WTC11 (cell line): Measurements from ENCODE around the gene SYNCRIP. TPM values are rescaled to one million over a fixed set of nuclear protein-coding genes. Genes with fewer than 3 reads are reported as not detected.

Experiments
- ATF3 ChIP-seq: sonication (generic); formaldehyde crosslinking; conservative IDR thresholded peaks from 2 replicates; pipeline ENCODE4 v1.8.1; 2022; ENCODE audit warnings: mild to moderate bottlenecking, missing genetic modification reagents
- CTCF ChIP-seq: fragments of 200-600 bp; IDR thresholded peaks from 2 replicates; pipeline ENCODE4 v1.8.0; 2022; ENCODE audit warnings: antibody characterized with exemption
- ELF4 ChIP-seq: sonication (generic); formaldehyde crosslinking; IDR thresholded peaks from 2 replicates; pipeline ENCODE4 v1.8.1; 2022; ENCODE audit warnings: low read depth, mild to moderate bottlenecking, moderate library complexity, missing genetic modification reagents
- ESRRA ChIP-seq: sonication (generic); formaldehyde crosslinking; IDR thresholded peaks from 2 replicates; pipeline ENCODE4 v1.8.1; 2022; ENCODE audit warnings: mild to moderate bottlenecking, missing genetic modification reagents, borderline replicate concordance
- FOXK1 ChIP-seq: sonication (generic); formaldehyde crosslinking; IDR thresholded peaks from 2 replicates; pipeline ENCODE4 v1.8.0; 2022; ENCODE audit warnings: mild to moderate bottlenecking, moderate library complexity, missing genetic modification reagents
- FOXP1 ChIP-seq: sonication (generic); formaldehyde crosslinking; IDR thresholded peaks from 2 replicates; pipeline ENCODE4 v1.8.0; 2022; ENCODE audit warnings: missing genetic modification reagents, mild to moderate bottlenecking, moderate library complexity, borderline replicate concordance
- GRHL2 ChIP-seq: fragments of 250-450 bp; sonication (Bioruptor Pico); IDR thresholded peaks from 2 replicates; pipeline ENCODE4 v1.8.0; 2022; ENCODE audit warnings: mild to moderate bottlenecking, moderate library complexity; ENCODE audit not compliant: insufficient replicate concordance, severe bottlenecking
- GTF2I ChIP-seq: fragments of 250-450 bp; sonication (Bioruptor Pico); conservative IDR thresholded peaks from 2 replicates; pipeline ENCODE4 v1.4.0; 2021; ENCODE audit warnings: mild to moderate bottlenecking
- HMGXB4 ChIP-seq: sonication (generic); formaldehyde crosslinking; IDR thresholded peaks from 2 replicates; pipeline ENCODE4 v1.8.1; 2023; ENCODE audit warnings: mild to moderate bottlenecking, moderate library complexity, missing genetic modification reagents
- IRF1 ChIP-seq: sonication (generic); formaldehyde crosslinking; IDR thresholded peaks from 2 replicates; pipeline ENCODE4 v1.8.0; 2023; ENCODE audit warnings: missing genetic modification reagents
- JAZF1 ChIP-seq: fragments of 250-450 bp; sonication (Bioruptor Pico); IDR thresholded peaks from 2 replicates; pipeline ENCODE4 v1.9.0; 2021; ENCODE audit warnings: moderate library complexity, mild to moderate bottlenecking, inconsistent platforms
- MLX ChIP-seq: sonication (generic); formaldehyde crosslinking; IDR thresholded peaks from 2 replicates; pipeline ENCODE4 v1.8.1; 2023; ENCODE audit warnings: mild to moderate bottlenecking, missing genetic modification reagents, moderate library complexity
- MXD4 ChIP-seq: fragments of 250-450 bp; sonication (Bioruptor Pico); IDR thresholded peaks from 2 replicates; pipeline ENCODE4 v1.8.0; 2021; ENCODE audit warnings: mild to moderate bottlenecking, moderate library complexity, borderline replicate concordance
- MYBL2 ChIP-seq: sonication (generic); formaldehyde crosslinking; IDR thresholded peaks from 2 replicates; pipeline ENCODE4 v1.8.1; 2023; ENCODE audit warnings: mild to moderate bottlenecking, moderate library complexity, missing genetic modification reagents
- NFE2L1 ChIP-seq: sonication (generic); formaldehyde crosslinking; IDR thresholded peaks from 2 replicates; pipeline ENCODE4 v1.8.1; 2023; ENCODE audit warnings: missing genetic modification reagents
- NR1H2 ChIP-seq: sonication (generic); formaldehyde crosslinking; IDR thresholded peaks from 2 replicates; pipeline ENCODE4 v1.9.0; 2021; ENCODE audit warnings: mild to moderate bottlenecking, moderate library complexity, missing genetic modification reagents
- RELA ChIP-seq: sonication (generic); formaldehyde crosslinking; IDR thresholded peaks from 2 replicates; pipeline ENCODE4 v1.8.1; 2022; ENCODE audit warnings: missing genetic modification reagents, mild to moderate bottlenecking, borderline replicate concordance
- TEAD1 ChIP-seq: sonication (generic); formaldehyde crosslinking; IDR thresholded peaks from 2 replicates; pipeline ENCODE4 v1.8.0; 2022; ENCODE audit warnings: mild to moderate bottlenecking, missing genetic modification reagents
- TEAD4 ChIP-seq: sonication (generic); formaldehyde crosslinking; IDR thresholded peaks from 2 replicates; pipeline ENCODE4 v1.8.0; 2022; ENCODE audit warnings: mild to moderate bottlenecking, missing genetic modification reagents
- ZNF121 ChIP-seq: sonication (generic); formaldehyde crosslinking; IDR thresholded peaks from 2 replicates; pipeline ENCODE4 v1.8.0; 2023; ENCODE audit warnings: missing genetic modification reagents
- ZNF219 ChIP-seq: sonication (generic); formaldehyde crosslinking; IDR thresholded peaks from 2 replicates; pipeline ENCODE4 v1.8.0; 2023; ENCODE audit warnings: missing genetic modification reagents, mild to moderate bottlenecking, borderline replicate concordance
- ZNF232 ChIP-seq: sonication (generic); formaldehyde crosslinking; IDR thresholded peaks from 2 replicates; pipeline ENCODE4 v1.8.0; 2022; ENCODE audit warnings: mild to moderate bottlenecking, missing genetic modification reagents
- ZNF263 ChIP-seq: sonication (generic); formaldehyde crosslinking; IDR thresholded peaks from 2 replicates; pipeline ENCODE4 v1.8.1; 2022; ENCODE audit warnings: low read depth, mild to moderate bottlenecking, moderate library complexity, missing genetic modification reagents
- ZNF423 ChIP-seq: fragments of 250-450 bp; sonication (Bioruptor Pico); IDR thresholded peaks from 2 replicates; pipeline ENCODE4 v2.1.2; 2022; ENCODE audit warnings: mild to moderate bottlenecking, moderate library complexity
- total RNA-seq: library from RNA; stranded (reverse); gene quantifications from 3 replicates; pipeline ENCODE4 v1.2.3, GENCODE V29; 2021
- TF ChIP-seq, protein P1 (sequence below): sonication (generic); formaldehyde crosslinking; IDR thresholded peaks from 2 replicates; pipeline ENCODE4 v1.8.1; 2023; ENCODE audit warnings: mild to moderate bottlenecking, missing genetic modification reagents, borderline replicate concordance
- TF ChIP-seq, protein P2 (sequence below): sonication (generic); formaldehyde crosslinking; IDR thresholded peaks from 2 replicates; pipeline ENCODE4 v1.8.0; 2022; ENCODE audit warnings: mild to moderate bottlenecking, missing genetic modification reagents
- TF ChIP-seq, protein P3 (sequence below): sonication (generic); formaldehyde crosslinking; IDR thresholded peaks from 2 replicates; pipeline ENCODE4 v1.8.1; 2022; ENCODE audit warnings: mild to moderate bottlenecking, moderate library complexity, missing genetic modification reagents

Gene SYNCRIP
- total RNA-seq, 1 experiment from 2014 or later = 150 TPM

DNA sequence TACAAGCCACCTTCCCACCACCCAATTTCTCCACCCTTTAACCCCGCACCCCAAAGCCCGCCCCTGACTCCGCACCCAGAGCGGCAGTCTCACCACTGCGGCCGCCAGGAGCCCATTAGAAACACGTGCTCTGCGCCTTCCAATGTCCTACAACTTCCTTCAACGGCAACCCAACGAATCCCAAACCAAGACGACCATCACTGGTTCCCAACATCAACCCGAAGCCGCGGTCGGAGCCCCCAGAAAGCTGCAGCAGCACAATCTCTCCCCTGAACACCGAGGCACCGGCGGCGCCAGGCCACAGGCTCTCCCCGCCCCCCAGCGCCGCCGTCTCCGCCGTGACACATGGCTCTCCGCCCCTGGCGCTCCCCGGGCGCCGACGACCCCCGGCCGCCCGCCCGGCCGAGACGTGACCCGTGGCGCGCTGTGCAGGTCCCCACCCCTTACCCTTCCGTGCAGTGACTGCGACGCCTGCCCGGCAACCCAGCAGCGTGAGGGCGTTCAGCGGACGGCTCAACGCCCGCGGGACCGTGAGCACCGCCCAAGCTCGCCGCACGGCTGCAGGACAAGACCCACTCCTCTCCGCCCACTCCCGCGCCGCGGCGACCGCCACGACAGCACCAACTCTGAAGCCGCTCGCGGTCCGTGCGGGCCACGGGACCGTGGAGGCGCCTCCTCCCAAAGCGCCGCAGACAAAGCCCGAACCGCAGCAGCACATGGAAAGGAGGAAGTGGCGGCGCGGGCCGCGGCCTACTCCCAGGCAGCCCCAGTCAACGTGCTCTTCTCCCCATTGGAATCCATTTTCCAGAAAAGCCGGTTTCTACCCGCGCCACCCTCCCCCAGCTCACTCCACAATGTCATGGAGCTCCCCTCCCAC, 551 bp downstream of the SYNCRIP start (continued):
- TF ChIP-seq ZNF232 (CRISPR knock-in tag) = no peak
- TF ChIP-seq MYBL2 = 0 out of 2 replicates have a peak, but pooled peaks have one; percentile 28
- no peak for TF ChIP-seq FOXK1 (CRISPR knock-in tag)
- TF ChIP-seq IRF1 (CRISPR knock-in tag) = no peak; the same call in 1 of the 2 replicates
- TF ChIP-seq HMGXB4 (CRISPR knock-in tag) = peak; percentile 51
- TF ChIP-seq, protein P1, sequence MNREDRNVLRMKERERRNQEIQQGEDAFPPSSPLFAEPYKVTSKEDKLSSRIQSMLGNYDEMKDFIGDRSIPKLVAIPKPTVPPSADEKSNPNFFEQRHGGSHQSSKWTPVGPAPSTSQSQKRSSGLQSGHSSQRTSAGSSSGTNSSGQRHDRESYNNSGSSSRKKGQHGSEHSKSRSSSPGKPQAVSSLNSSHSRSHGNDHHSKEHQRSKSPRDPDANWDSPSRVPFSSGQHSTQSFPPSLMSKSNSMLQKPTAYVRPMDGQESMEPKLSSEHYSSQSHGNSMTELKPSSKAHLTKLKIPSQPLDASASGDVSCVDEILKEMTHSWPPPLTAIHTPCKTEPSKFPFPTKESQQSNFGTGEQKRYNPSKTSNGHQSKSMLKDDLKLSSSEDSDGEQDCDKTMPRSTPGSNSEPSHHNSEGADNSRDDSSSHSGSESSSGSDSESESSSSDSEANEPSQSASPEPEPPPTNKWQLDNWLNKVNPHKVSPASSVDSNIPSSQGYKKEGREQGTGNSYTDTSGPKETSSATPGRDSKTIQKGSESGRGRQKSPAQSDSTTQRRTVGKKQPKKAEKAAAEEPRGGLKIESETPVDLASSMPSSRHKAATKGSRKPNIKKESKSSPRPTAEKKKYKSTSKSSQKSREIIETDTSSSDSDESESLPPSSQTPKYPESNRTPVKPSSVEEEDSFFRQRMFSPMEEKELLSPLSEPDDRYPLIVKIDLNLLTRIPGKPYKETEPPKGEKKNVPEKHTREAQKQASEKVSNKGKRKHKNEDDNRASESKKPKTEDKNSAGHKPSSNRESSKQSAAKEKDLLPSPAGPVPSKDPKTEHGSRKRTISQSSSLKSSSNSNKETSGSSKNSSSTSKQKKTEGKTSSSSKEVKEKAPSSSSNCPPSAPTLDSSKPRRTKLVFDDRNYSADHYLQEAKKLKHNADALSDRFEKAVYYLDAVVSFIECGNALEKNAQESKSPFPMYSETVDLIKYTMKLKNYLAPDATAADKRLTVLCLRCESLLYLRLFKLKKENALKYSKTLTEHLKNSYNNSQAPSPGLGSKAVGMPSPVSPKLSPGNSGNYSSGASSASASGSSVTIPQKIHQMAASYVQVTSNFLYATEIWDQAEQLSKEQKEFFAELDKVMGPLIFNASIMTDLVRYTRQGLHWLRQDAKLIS (CRISPR knock-in tag) = no peak
- TF ChIP-seq TEAD4 = no peak
- TF ChIP-seq GTF2I (CRISPR knock-in tag) = no peak
- TF ChIP-seq NR1H2 (CRISPR knock-in tag) = no peak
- TF ChIP-seq MLX (CRISPR knock-in tag) = no peak
- no peak for TF ChIP-seq ZNF423 (CRISPR knock-in tag)
- no peak for TF ChIP-seq ATF3
- TF ChIP-seq MXD4 = no peak
- TF ChIP-seq ELF4 (CRISPR knock-in tag) = no peak
- TF ChIP-seq, protein P2, sequence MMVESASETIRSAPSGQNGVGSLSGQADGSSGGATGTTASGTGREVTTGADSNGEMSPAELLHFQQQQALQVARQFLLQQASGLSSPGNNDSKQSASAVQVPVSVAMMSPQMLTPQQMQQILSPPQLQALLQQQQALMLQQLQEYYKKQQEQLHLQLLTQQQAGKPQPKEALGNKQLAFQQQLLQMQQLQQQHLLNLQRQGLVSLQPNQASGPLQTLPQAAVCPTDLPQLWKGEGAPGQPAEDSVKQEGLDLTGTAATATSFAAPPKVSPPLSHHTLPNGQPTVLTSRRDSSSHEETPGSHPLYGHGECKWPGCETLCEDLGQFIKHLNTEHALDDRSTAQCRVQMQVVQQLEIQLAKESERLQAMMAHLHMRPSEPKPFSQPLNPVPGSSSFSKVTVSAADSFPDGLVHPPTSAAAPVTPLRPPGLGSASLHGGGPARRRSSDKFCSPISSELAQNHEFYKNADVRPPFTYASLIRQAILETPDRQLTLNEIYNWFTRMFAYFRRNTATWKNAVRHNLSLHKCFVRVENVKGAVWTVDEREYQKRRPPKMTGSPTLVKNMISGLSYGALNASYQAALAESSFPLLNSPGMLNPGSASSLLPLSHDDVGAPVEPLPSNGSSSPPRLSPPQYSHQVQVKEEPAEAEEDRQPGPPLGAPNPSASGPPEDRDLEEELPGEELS (CRISPR knock-in tag) = no peak
- TF ChIP-seq ZNF263 = no peak
- TF ChIP-seq, protein P3, sequence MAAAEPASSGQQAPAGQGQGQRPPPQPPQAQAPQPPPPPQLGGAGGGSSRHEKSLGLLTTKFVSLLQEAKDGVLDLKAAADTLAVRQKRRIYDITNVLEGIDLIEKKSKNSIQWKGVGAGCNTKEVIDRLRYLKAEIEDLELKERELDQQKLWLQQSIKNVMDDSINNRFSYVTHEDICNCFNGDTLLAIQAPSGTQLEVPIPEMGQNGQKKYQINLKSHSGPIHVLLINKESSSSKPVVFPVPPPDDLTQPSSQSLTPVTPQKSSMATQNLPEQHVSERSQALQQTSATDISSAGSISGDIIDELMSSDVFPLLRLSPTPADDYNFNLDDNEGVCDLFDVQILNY = no peak; the same call in 1 of the 2 replicates
- no peak for TF ChIP-seq TEAD1 (CRISPR knock-in tag)
- peak; percentile 86 for TF ChIP-seq FOXP1 (CRISPR knock-in tag)
- TF ChIP-seq NFE2L1 (CRISPR knock-in tag) = no peak
- no peak for TF ChIP-seq ZNF121 (CRISPR knock-in tag)
- 0 out of 2 replicates have a peak, but pooled peaks have one; percentile 50 for TF ChIP-seq ESRRA (CRISPR knock-in tag)
- TF ChIP-seq ZNF219 (CRISPR knock-in tag) = peak; percentile 64; the same call in 1 of the 2 replicates
- no peak for TF ChIP-seq GRHL2 (CRISPR knock-in tag)
- no peak for TF ChIP-seq JAZF1 (CRISPR knock-in tag)
- TF ChIP-seq CTCF = no peak
- TF ChIP-seq RELA = peak; percentile 78; the same call in 1 of the 2 replicates
